LNCaP clone FGC (cell line): ENCODE data around the gene GPRASP2.

Experiments
- DNase-seq: peaks from one replicate; pipeline ENCODE4 v3.0.0-alpha.2; 2011; ENCODE audit warnings: low read depth
- H3K4me3 ChIP-seq: 2 replicates; pipeline ENCODE4 v1.5.1; 2011; ENCODE audit warnings: mild to moderate bottlenecking, low read depth, low read length, control low read depth
- CTCF ChIP-seq: IDR thresholded peaks from 2 replicates; pipeline ENCODE4 v1.5.1; 2012; ENCODE audit warnings: mild to moderate bottlenecking; ENCODE audit not compliant: control insufficient read depth, insufficient read depth; ENCODE audit errors: extremely low read depth

GPRASP2 gene

GRCh38 chrX:102696306-102696705, 15.9 kb upstream of the GPRASP2 start:
- no peak for TF ChIP-seq CTCF
- H3K4me3 ChIP-seq, result no peak overlapping the region
- DNase-seq, result no peak

GRCh38 chrX:102697494-102697893, 14.8 kb upstream of the GPRASP2 start:
- TF ChIP-seq CTCF, result no peak

GRCh38 chrX:102708900-102709299, 3.3 kb upstream of the GPRASP2 start:
- TF ChIP-seq CTCF, result no peak
- H3K4me3 ChIP-seq, result no peak overlapping the region
- DNase-seq, result no peak

More at GRCh38 chrX:102697494-102697893, 14.8 kb upstream of the GPRASP2 start:
- no peak overlapping the region for H3K4me3 ChIP-seq
- DNase-seq, result no peak

- DNase-seq, result no peak
- H3K4me3 ChIP-seq, result peak overlapping the region; percentile 70
- no peak for TF ChIP-seq CTCF
These were observed 404 bp upstream of the GPRASP2 start for GRCh38 chrX:102711872-102712215.

GRCh38 chrX:102712981-102713625, 855 bp downstream of the GPRASP2 start:
- no peak for DNase-seq
- peak; percentile 64 for TF ChIP-seq CTCF
- peak overlapping the region; percentile 70 for H3K4me3 ChIP-seq

- no peak overlapping the region for H3K4me3 ChIP-seq
- TF ChIP-seq CTCF, result no peak
- no peak for DNase-seq
These were observed 2.7 kb downstream of the GPRASP2 start for GRCh38 chrX:102714994-102715393.

- TF ChIP-seq CTCF, result no peak
- H3K4me3 ChIP-seq, result no peak overlapping the region
- DNase-seq, result no peak
These were observed 3.7 kb downstream of the GPRASP2 start for GRCh38 chrX:102715967-102716366.
